D721Med (cell line): ENCODE data around the gene CLRN2.

Experiments
- DNase-seq: peaks from one replicate; pipeline ENCODE4 v3.0.0; 2011; ENCODE audit warnings: low spot score; ENCODE audit not compliant: insufficient read length
- FAIRE-seq: peaks from 2 replicates; lab custom pipeline; 2011; peaks lifted over from hg19 to GRCh38; lab: Jason Lieb, UNC
- TF ChIP-seq, protein P1 (sequence below): IDR thresholded peaks from 2 replicates; pipeline ENCODE4 v1.5.1; 2012; ENCODE audit warnings: mild to moderate bottlenecking, control low read depth; ENCODE audit not compliant: insufficient read depth; ENCODE audit errors: missing control alignments

Gene CLRN2

DNA sequence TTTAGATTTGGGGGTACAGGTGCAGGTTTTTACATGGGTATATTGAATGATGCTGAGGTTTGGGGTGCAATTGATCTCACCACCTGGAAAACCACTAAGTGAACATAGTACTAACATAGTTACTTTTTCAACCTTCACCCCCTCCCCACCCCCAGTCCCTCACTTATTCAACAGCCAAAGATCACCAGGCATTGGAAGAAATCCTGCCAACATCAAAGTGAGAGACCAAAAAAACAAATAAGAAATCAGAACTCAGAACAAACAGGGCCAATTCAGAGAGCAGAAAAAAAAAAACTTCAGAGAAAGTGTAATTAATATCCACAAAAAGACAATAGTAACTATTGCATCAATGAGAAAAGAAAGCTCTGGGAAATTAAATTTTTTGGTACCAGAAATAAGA, 41.5 kb downstream of the CLRN2 start:
- FAIRE-seq = no peak
- TF ChIP-seq, protein P1, sequence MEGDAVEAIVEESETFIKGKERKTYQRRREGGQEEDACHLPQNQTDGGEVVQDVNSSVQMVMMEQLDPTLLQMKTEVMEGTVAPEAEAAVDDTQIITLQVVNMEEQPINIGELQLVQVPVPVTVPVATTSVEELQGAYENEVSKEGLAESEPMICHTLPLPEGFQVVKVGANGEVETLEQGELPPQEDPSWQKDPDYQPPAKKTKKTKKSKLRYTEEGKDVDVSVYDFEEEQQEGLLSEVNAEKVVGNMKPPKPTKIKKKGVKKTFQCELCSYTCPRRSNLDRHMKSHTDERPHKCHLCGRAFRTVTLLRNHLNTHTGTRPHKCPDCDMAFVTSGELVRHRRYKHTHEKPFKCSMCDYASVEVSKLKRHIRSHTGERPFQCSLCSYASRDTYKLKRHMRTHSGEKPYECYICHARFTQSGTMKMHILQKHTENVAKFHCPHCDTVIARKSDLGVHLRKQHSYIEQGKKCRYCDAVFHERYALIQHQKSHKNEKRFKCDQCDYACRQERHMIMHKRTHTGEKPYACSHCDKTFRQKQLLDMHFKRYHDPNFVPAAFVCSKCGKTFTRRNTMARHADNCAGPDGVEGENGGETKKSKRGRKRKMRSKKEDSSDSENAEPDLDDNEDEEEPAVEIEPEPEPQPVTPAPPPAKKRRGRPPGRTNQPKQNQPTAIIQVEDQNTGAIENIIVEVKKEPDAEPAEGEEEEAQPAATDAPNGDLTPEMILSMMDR = no peak
- no peak for DNase-seq

DNA sequence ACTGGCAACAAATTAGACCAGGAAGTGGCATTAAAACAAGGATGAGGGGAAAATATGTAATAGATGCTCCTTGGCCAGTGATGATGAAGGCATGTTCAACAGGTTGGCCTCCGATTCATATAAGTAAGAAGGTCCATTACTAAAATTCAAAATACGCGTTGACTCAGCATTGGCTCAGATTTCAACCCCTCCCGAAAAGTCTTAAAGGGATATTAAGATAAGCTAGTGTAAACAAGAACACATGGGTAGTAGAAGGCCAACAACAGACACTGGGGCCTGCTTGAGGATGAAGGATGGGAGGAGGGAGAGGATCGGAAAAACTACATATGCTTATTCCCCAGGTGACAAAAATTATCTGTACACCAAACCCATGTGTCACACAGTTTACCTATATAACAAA, 42.9 kb downstream of the CLRN2 start:
- no peak for FAIRE-seq
- DNase-seq = no peak
- TF ChIP-seq, protein P1 = no peak

DNA sequence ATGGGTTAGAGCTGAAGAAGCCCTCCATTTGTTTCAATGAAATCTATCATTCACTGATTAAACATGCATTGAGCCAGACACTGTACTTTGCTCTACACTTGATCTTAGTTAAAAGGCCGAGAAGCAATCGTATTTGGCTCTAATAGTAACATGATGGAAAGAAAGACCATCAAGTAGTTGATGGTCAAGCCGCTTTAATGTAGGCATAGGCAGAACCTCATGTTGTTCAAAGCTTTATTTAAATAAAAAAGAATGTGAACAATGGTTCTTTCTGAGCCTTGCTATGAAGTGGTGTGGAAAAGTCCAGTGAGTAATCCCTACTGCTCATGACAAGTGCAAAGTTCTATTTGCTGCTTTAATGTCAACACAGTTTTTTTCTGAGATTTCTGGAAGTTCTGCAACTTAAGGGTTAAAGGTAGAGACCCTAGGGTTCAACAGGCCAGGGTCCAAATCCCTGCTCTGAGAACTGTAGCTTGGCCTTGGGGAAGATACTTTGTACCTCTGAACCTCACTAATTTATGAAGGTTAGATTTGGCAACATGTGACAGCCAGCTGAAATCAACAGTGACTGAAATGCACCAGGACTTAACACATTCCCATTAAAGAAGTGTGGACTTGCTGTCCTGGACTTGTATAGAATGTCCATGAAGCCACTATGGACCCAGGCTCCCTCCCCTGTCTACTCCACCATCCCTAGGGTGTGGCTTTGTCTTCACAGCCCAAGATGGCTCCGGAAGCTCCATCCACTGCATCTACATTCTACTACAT, 44.2 kb downstream of the CLRN2 start:
- DNase-seq = no peak
- FAIRE-seq = no peak
- TF ChIP-seq, protein P1 = no peak

DNA sequence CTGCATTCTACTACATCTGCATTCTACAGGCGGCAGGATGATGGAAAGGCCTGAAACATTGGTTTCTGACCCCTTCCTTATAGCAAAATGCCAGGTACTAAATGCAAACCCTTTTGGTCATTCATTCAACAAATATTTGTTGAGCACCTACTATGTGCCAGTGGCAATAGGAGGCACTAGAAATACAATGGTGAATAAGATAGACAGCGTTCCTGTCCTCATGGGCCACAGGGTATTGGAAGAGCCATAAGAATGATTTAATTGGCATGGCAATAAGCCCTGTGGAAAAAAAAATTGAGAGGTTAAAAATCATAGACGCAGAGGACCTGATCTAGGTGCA, 44.7 kb downstream of the CLRN2 start:
- DNase-seq = no peak
- TF ChIP-seq, protein P1 = no peak
- no peak for FAIRE-seq

DNA sequence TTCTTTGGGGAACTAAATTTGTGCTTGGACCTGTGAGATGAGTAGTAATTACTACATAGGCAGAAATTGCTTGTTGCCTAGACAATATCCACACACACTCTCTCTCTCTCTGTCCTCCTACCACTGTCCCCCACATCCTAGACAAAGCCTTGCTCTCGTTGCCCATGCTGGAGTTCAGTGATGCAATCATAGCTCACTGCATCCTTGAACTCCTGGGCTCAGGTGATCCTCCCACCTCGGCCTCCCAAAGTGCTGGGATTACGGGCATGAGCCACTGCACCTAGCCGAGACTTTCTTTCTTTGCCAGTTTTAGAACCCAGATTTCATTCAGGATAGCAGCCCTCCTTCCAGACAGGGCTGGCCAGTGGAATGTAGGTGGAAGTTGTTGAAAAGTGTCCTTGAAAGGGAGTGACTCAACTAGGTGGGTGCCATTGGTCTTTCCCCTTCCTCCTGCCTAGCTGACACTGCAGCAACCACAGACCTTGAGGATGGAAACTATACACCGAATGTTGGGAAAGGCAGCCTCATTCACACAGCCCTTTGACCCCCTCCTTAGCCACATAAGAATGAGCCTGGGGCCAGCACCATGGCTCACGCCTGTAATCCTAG, 45.2 kb downstream of the CLRN2 start:
- TF ChIP-seq, protein P1 = no peak
- FAIRE-seq = no peak
- no peak for DNase-seq

DNA sequence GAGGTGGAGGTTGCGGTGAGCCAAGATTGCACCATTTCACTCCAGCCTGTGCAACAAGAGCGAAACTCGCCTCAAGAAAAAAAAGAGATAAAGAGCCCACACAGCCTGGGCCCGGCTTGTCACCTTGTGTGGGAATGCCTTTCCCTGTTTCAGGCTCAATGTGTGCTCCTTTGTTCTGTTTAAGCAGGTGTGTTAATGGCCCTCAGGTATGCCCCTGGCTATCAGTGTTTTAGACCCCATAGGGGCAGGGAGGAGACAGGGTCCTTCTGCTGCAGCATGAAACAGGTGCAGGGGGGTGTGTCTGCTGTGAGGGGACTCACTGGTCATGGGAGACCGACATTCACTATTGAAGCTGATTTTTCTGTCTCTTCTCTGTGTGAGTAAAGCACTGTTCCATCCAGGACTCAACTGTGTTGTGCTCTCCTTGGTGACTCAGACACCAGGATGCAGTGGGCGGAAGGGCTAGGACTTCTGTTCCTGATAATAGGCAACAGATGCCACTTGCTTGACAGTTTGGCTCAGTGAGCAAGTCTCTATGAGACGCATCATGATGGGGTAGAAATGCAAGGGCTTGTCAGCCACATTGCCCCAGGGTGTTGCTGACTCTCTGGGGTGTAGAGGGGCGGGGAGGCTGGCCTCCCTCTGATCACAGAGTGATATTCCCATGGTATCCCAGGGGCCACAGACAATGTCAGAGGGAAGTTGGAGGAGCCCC, 46.4 kb downstream of the CLRN2 start:
- TF ChIP-seq, protein P1 = no peak
- FAIRE-seq = no peak
- DNase-seq = no peak
